HL-60 (cell line): ENCODE data around the gene CTIF.

Experiments used
- DNase-seq, 2 experiments: peaks; one replicate each; pipeline ENCODE4 v3.0.0-alpha.2; 2010 to 2020; ENCODE audit warnings: low read depth in 1 of 2, low spot score in 1 of 2
- H3K27ac ChIP-seq: fragments of 250-450 bp; sonication (Bioruptor Pico); replicated peaks from 2 replicates; pipeline ENCODE4 v1.5.1; 2020; ENCODE audit warnings: mild to moderate bottlenecking, moderate library complexity
- H3K27me3 ChIP-seq: fragments of 250-450 bp; sonication (Bioruptor Pico); 2 replicates; pipeline ENCODE4 v1.5.1; 2021; ENCODE audit warnings: mild to moderate bottlenecking, moderate library complexity; ENCODE audit not compliant: insufficient read depth, poor library complexity, severe bottlenecking
- H3K4me3 ChIP-seq: replicated peaks from 2 replicates; pipeline ENCODE4 v1.5.1; 2011; ENCODE audit warnings: mild to moderate bottlenecking, control low read depth, low read length; ENCODE audit not compliant: insufficient read depth
- CTCF ChIP-seq: IDR thresholded peaks from one replicate; pipeline ENCODE4 v1.5.1; 2011; ENCODE audit warnings: low read length, control low read depth, inconsistent platforms; ENCODE audit not compliant: insufficient read depth
- GABPA ChIP-seq: IDR thresholded peaks from 2 replicates; pipeline ENCODE4 v1.6.1; 2012; ENCODE audit warnings: low read depth
- POLR2AphosphoS5 ChIP-seq: IDR thresholded peaks from 2 replicates; pipeline ENCODE4 v1.6.1; 2012; ENCODE audit warnings: low read depth
- REST ChIP-seq: IDR thresholded peaks from 2 replicates; pipeline ENCODE4 v1.6.1; 2012; ENCODE audit warnings: low read depth; ENCODE audit not compliant: insufficient replicate concordance
- SPI1 ChIP-seq: IDR thresholded peaks from 2 replicates; pipeline ENCODE4 v1.6.1; 2012; ENCODE audit warnings: low read depth, mild to moderate bottlenecking, borderline replicate concordance

The CTIF gene

GRCh38 chr18:48833701-48834412, 295.0 kb downstream of the CTIF start:
- TF ChIP-seq POLR2AphosphoS5: no peak
- no peak for TF ChIP-seq CTCF
- TF ChIP-seq REST: no peak
- no peak for TF ChIP-seq SPI1
- no peak for TF ChIP-seq GABPA
- Histone ChIP-seq H3K27ac (no peak overlapping the region), H3K27me3 (no peaks in the 10 kb centered on the region), H3K4me3 (no peak overlapping the region)
- DNase-seq: no peak

DNA sequence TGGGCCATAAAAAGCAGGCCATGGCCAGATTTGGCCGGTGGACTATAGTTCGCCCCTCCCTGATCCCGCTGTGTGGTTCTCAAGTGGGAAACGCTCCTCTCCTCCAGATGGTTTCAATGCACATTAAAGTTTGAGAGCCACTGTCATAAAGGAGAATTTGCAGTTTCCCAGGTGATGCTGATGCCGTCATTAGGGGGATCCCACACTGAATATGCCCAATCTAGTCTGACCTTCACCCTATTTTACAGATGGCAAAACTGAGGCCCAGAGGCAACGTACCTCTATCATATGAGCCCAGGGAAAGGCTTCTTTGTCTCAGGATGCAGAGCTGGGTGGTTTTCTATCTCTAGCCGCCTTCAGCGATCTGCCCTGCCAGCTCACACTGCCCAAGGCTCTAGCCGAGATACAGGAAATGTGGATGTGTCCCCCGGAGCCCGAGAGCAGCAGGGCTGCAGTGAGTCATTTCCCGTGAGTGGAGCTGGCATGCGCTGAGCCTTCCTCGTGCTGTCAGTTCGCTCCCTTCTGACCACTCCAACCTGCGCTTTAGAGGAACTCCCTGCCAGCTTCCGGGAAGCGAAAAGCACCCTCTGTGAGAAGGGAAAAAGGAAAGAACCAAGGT, 295.7 kb downstream of the CTIF start:
- H3K4me3 ChIP-seq: no peak overlapping the region

More for the DNA sequence above, 295.7 kb downstream of the CTIF start:
- peak; percentile 77 to 89 for DNase-seq
- no peaks in the 10 kb centered on the region for H3K27me3 ChIP-seq
- H3K27ac ChIP-seq: no peak overlapping the region
- TF ChIP-seq REST (no peak), SPI1 (peak; percentile 63; the same call in 1 of the 2 replicates), GABPA (no peak; the same call in 1 of the 2 replicates), CTCF (no peak), POLR2AphosphoS5 (0 out of 2 replicates have a peak, but pooled peaks have one; percentile 24)
